Brain microvascular endothelial cell (primary cell): ENCODE measurements around the gene MBNL1.

ENCODE experiments used
- DNase-seq: peaks from one replicate; pipeline ENCODE4 v3.0.0-alpha.2; 2020
- H3K27ac ChIP-seq: fragments of 250-450 bp; sonication (Bioruptor Pico); 2 replicates; pipeline ENCODE4 v1.5.1; 2020; ENCODE audit warnings: mild to moderate bottlenecking, moderate library complexity
- H3K27me3 ChIP-seq: fragments of 250-450 bp; sonication (Bioruptor Pico); replicated peaks from 2 replicates; pipeline ENCODE4 v1.5.1; 2020; ENCODE audit warnings: mild to moderate bottlenecking
- H3K36me3 ChIP-seq: fragments of 250-450 bp; sonication (Bioruptor Pico); replicated peaks from 2 replicates; pipeline ENCODE4 v1.5.1; 2020; ENCODE audit warnings: mild to moderate bottlenecking
- H3K4me3 ChIP-seq: 2 replicates; pipeline ENCODE4 v1.5.1; 2011; ENCODE audit warnings: low read depth, mild to moderate bottlenecking, control low read depth, low read length, moderate library complexity
- in situ Hi-C: cut with HindIII; loops from 2 replicates; pipeline ENCODE4 v1.10.0; 2017; ENCODE audit warnings: low sequenced_read_pairs, low pct_ligation_motif_present
- TF ChIP-seq, protein P1 (sequence below): IDR thresholded peaks from 2 replicates; pipeline ENCODE4 v1.5.1; 2011; ENCODE audit warnings: low read depth, mild to moderate bottlenecking, moderate library complexity, low read length, control low read depth, inconsistent platforms; ENCODE audit errors: missing control alignments

The MBNL1 gene

DNA sequence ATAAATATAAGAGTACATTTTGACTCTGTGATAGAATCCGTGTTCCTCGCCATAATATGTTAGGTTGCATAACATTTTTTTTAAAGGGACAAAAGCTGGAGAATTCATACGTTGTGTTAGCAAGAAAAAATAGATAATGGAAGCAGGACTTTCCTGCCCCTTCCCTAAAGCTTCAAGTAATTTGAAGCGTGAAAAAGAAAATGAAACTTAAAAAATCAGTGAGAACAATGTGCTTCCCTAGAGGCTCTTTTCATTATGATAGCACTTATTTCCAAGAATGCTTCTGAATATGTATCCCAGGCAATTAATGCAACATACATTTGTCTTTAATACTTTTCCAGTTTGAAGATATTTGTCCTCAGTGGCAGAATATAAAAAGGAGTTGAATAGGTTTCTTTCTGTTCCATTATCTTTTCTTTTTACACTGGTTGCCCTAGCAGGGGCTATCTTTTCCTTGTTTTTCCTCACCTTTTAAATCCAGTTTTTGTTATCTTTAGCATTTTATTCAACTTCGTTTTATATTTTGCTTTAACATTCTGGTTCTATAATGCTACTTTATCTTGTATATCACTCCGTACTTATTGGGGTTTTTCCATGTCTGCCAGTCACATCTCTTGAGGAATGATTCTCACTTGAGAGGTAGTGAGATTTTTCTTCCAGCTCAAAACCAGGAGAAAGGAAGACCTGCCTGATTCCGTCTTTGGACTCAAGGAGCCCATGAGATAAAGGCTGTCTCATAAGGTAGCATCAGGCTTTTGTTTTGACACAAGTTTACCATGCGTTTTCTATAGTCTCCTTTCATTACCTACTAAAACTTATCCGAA is 113.8 kb downstream of the MBNL1 start:
- H3K36me3 ChIP-seq: no peaks in the 10 kb centered on the region
- no peaks in the 10 kb centered on the region for H3K27me3 ChIP-seq
- TF ChIP-seq, protein P1, sequence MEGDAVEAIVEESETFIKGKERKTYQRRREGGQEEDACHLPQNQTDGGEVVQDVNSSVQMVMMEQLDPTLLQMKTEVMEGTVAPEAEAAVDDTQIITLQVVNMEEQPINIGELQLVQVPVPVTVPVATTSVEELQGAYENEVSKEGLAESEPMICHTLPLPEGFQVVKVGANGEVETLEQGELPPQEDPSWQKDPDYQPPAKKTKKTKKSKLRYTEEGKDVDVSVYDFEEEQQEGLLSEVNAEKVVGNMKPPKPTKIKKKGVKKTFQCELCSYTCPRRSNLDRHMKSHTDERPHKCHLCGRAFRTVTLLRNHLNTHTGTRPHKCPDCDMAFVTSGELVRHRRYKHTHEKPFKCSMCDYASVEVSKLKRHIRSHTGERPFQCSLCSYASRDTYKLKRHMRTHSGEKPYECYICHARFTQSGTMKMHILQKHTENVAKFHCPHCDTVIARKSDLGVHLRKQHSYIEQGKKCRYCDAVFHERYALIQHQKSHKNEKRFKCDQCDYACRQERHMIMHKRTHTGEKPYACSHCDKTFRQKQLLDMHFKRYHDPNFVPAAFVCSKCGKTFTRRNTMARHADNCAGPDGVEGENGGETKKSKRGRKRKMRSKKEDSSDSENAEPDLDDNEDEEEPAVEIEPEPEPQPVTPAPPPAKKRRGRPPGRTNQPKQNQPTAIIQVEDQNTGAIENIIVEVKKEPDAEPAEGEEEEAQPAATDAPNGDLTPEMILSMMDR: no peak
- no peak for DNase-seq
- in situ Hi-C loops: no loop called here
- H3K4me3 ChIP-seq: no peak overlapping the region
- peak overlapping the region; percentile 20 for H3K27ac ChIP-seq

DNA sequence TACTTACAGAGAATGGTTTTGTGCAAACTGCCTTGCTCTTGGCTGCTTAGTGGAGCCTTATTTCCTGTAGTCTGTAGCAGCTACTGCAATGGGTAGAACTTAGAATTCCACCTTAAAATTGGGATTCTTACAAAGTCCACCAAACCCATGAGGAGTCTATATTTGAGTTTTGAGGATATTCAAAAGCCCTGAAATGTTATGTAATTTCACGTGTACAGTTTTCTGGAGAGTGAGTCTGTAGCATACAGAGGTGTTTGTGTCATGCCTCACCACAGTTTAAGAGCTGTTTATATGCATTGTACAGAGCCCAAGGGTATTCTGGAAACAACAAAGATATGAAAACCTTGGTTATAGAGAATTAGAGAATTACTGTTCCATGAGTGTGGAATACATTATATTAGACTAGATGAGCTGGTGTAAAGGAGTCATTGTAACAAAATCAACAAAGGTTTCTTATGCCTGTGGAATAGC is 114.4 kb downstream of the MBNL1 start:
- H3K27me3 ChIP-seq: no peaks in the 10 kb centered on the region
- H3K36me3 ChIP-seq: no peaks in the 10 kb centered on the region
- in situ Hi-C loops: no loop called here
- TF ChIP-seq, protein P1: no peak
- no peak overlapping the region for H3K27ac ChIP-seq
- no peak overlapping the region for H3K4me3 ChIP-seq
- no peak for DNase-seq

DNA sequence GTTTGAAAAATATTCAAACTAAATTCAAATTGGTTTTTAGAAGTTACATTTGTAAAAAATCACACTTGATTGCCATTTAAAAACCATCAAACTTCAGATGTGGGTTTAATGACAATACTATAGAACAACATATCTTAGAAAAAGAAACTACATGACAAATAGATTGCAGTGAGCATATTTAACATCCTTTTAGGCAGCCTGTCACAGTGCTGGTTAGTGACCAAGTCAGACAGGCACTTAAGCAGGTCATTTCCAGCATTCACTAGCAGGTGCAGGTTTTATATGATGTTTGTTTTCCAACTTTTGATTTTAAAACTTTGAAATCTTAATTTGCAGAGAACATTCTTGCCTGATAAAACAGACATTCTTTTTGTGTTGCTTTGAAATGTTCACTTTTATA is 115.7 kb downstream of the MBNL1 start:
- DNase-seq: no peak
- H3K27ac ChIP-seq: no peak overlapping the region
- in situ Hi-C loops: no loop called here
- no peaks in the 10 kb centered on the region for H3K27me3 ChIP-seq
- H3K4me3 ChIP-seq: no peak overlapping the region
- TF ChIP-seq, protein P1: no peak
- H3K36me3 ChIP-seq: no peaks in the 10 kb centered on the region

DNA sequence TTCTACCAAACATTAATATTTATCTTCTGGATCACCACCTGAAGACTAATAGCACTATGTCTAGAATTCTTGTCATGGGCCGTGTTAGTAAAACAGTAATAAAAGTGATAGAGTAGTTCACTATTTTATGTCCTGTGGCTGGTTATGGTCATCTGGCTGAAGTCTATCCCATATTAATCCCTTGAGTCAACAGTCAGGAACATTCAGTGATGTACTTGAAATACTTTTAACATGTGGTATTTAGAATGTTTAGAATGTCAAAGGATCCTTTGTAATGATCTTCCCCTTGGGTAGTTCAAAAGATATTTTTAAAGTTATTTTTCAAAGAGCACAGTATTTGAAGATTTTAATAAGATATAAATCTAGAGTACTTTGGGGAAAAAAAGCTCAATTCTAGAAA is 117.0 kb downstream of the MBNL1 start:
- in situ Hi-C loops: no loop called here
- TF ChIP-seq, protein P1: no peak
- DNase-seq: peak; percentile 57
- no peak overlapping the region for H3K4me3 ChIP-seq
- peak overlapping the region; percentile 45 for H3K27ac ChIP-seq
- no peaks in the 10 kb centered on the region for H3K36me3 ChIP-seq
- no peaks in the 10 kb centered on the region for H3K27me3 ChIP-seq

DNA sequence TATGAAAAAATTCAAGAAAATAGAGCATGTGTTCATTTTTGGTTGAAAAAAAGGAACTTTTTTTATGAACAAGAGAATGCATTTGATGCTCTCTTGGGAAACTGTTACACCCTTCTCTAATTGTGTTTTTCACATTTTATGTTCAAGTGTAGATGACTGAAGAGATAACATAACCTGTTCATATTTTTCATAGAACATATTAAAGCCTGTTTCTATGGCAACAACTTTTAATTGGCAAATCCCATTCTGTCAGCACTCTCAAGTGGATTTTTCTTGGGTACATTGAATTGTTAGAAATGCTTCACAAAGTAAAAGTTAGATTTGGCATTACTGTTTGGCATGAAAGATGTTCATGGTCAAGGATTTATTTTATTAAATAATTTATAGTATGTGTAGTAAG is 117.5 kb downstream of the MBNL1 start:
- TF ChIP-seq, protein P1: no peak
- no peak for DNase-seq
- no peaks in the 10 kb centered on the region for H3K27me3 ChIP-seq
- H3K27ac ChIP-seq: peak overlapping the region; percentile 45
- in situ Hi-C loops: no loop called here
- H3K4me3 ChIP-seq: no peak overlapping the region
- H3K36me3 ChIP-seq: no peaks in the 10 kb centered on the region

DNA sequence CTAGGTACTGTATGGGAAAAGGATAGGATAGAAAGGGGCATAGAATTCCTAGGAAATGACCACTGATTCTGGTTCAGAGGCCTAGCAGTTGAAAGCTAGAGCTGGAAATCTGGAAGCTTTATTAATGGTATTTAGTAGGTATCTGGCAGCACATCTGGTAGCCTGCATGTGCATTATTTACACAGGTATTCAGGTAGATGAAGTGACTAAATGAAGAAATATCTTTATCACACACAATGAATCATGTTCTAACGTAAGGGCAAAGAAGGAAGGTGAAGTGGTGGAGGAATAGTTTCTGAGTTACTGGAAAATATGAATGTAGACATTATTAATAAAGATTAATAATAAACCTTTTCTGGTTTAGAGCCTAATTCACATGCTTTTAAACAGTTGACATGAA is 119.9 kb downstream of the MBNL1 start:
- no peak overlapping the region for H3K4me3 ChIP-seq
- TF ChIP-seq, protein P1: no peak
- in situ Hi-C loops: no loop called here
- H3K27me3 ChIP-seq: no peaks in the 10 kb centered on the region
- DNase-seq: no peak
- no peaks in the 10 kb centered on the region for H3K36me3 ChIP-seq
- H3K27ac ChIP-seq: no peak overlapping the region
